ENCODE data around the gene SORL1-AS1.

Gene SORL1-AS1

GRCh38 chr11:121426476-121427399, 26.0 kb downstream of the SORL1-AS1 start:
- Histone ChIP-seq H3K27me3 (ENCODE audit: insufficient read depth in 3 of 3, low read length in 2 of 3) (peaks cover 0 to 14% (median 2%) of the 10 kb centered on the region in 3 donors), H3K27ac (no peak overlapping the region), H3K4me3 (peak overlapping the region; percentile 54), H3K9me3 (no peaks in the 10 kb centered on the region), H3K4me1 (no peaks in the 10 kb centered on the region), H3K36me3 (ENCODE audit: insufficient read depth in 1 of 2, low read depth in 1 of 2) (no peaks in the 10 kb centered on the region)
- ATAC-seq, result peak in 3 of 4 donors; percentile 62 to 85 (median 65)
- 18 to 22% (median 21%) methylated on average over 37 to 48 of the region's 48 CpGs for WGBS, 3 donors
- no peak for TF ChIP-seq CTCF (IDR thresholded peaks at IDR 0.05)
- intact Hi-C loops (cut with DNase I), result no loop called here
- DNase-seq, result peak; percentile 43 to 62

GRCh38 chr11:121425828-121426227, 26.9 kb downstream of the SORL1-AS1 start:
- H3K27ac ChIP-seq, result no peak overlapping the region
- WGBS, 3 donors, result 94 to 97% (median 96%) methylated on average over 5 of the region's 5 CpGs
- peaks cover 0 to 14% (median 2%) of the 10 kb centered on the region in 3 donors for H3K27me3 ChIP-seq (ENCODE audit: insufficient read depth in 3 of 3, low read length in 2 of 3)
- no peak for DNase-seq
- TF ChIP-seq CTCF (IDR thresholded peaks at IDR 0.05), result no peak
- ATAC-seq, result no peak
- H3K4me1 ChIP-seq, result no peaks in the 10 kb centered on the region
- H3K36me3 ChIP-seq (ENCODE audit: insufficient read depth in 1 of 2, low read depth in 1 of 2), result no peaks in the 10 kb centered on the region
- H3K9me3 ChIP-seq, result no peaks in the 10 kb centered on the region
- no peak overlapping the region for H3K4me3 ChIP-seq
- intact Hi-C loops (cut with DNase I), result no loop called here

GRCh38 chr11:121422675-121423074, 30.1 kb downstream of the SORL1-AS1 start:
- TF ChIP-seq CTCF (IDR thresholded peaks at IDR 0.05), result no peak
- intact Hi-C loops (cut with DNase I), result no loop called here
- DNase-seq (no peak), ATAC-seq (no peak)
- Histone ChIP-seq H3K27me3 (ENCODE audit: insufficient read depth in 3 of 3, low read length in 2 of 3) (peaks cover 0 to 14% (median 2%) of the 10 kb centered on the region in 3 donors), H3K4me3 (no peak overlapping the region), H3K9me3 (no peaks in the 10 kb centered on the region), H3K27ac (no peak overlapping the region), H3K4me1 (no peaks in the 10 kb centered on the region), H3K36me3 (ENCODE audit: insufficient read depth in 1 of 2, low read depth in 1 of 2) (no peaks in the 10 kb centered on the region)
- whole genome bisulfite sequencing, 3 donors, result 60 to 68% (median 62%) methylated on average over 4 of the region's 4 CpGs

GRCh38 chr11:121421149-121421901, 31.4 kb downstream of the SORL1-AS1 start:
- Histone ChIP-seq H3K27me3 (ENCODE audit: insufficient read depth in 3 of 3, low read length in 2 of 3) (peaks cover 0 to 6% (median 0%) of the 10 kb centered on the region in 3 donors), H3K4me1 (no peaks in the 10 kb centered on the region), H3K27ac (no peak overlapping the region), H3K4me3 (no peak overlapping the region), H3K36me3 (ENCODE audit: insufficient read depth in 1 of 2, low read depth in 1 of 2) (no peaks in the 10 kb centered on the region), H3K9me3 (no peaks in the 10 kb centered on the region)
- intact Hi-C loops (cut with DNase I), result no loop called here
- ATAC-seq (no peak), DNase-seq (no peak)
- WGBS, 3 donors, result 44 to 75% (median 48%) methylated on average over 4 of the region's 4 CpGs
- TF ChIP-seq CTCF (IDR thresholded peaks at IDR 0.05), result no peak
